Superior temporal gyrus (tissue), 1 donor: ENCODE results near the gene BAIAP2.
A peak's percentile ranks its signal among the peaks of the same experiment; 100 is the strongest.
"Not testable (repeated sequence)": the region's sequence is repeated elsewhere in the genome, so short reads cannot be mapped to it uniquely, and the experiment has no call there.

Experiments
- DNase-seq: peaks from one replicate; pipeline ENCODE4 v3.0.0-alpha.2; 2016; ENCODE audit errors: extremely low spot score

Gene BAIAP2

GRCh38 chr17:81025065-81025740 is 9.7 kb upstream of the BAIAP2 start:
- DNase-seq, result peak; percentile 66

GRCh38 chr17:81025741-81026129 is 9.2 kb upstream of the BAIAP2 start:
- DNase-seq, result no peak

- DNase-seq, result no peak
Measured at GRCh38 chr17:81026266-81027036, 8.5 kb upstream of the BAIAP2 start.

- peak; percentile 29 for DNase-seq
Measured at GRCh38 chr17:81027038-81027437, 7.9 kb upstream of the BAIAP2 start.

GRCh38 chr17:81027591-81028505 is 7.1 kb upstream of the BAIAP2 start:
- no peak for DNase-seq

- no peak for DNase-seq
Measured at GRCh38 chr17:81028506-81028858, 6.5 kb upstream of the BAIAP2 start.

- no peak for DNase-seq
Measured at GRCh38 chr17:81029859-81030258, 5.1 kb upstream of the BAIAP2 start.

GRCh38 chr17:81030312-81030711 is 4.6 kb upstream of the BAIAP2 start:
- DNase-seq, result not testable (repeated sequence)

- no peak for DNase-seq
Measured at GRCh38 chr17:81030741-81031565, 4.0 kb upstream of the BAIAP2 start.

- DNase-seq, result peak; percentile 31
Measured at GRCh38 chr17:81031566-81032550, 3.1 kb upstream of the BAIAP2 start.

- DNase-seq, result no peak
Measured at GRCh38 chr17:81032641-81033480, 2.1 kb upstream of the BAIAP2 start.

GRCh38 chr17:81033535-81034167 is 1.3 kb upstream of the BAIAP2 start:
- peak; percentile 16 for DNase-seq

- DNase-seq, result no peak
Measured at GRCh38 chr17:81034168-81034777, 678 bp upstream of the BAIAP2 start.

GRCh38 chr17:81035521-81036196 is 708 bp downstream of the BAIAP2 start:
- peak; percentile 16 for DNase-seq

- peak; percentile 24 for DNase-seq
Measured at GRCh38 chr17:81036197-81036941, 1.4 kb downstream of the BAIAP2 start.

GRCh38 chr17:81037026-81037797 is 2.3 kb downstream of the BAIAP2 start:
- DNase-seq, result peak; percentile 15
